Vagina (tissue), 2 donors: ENCODE data around the gene CHRNA4.

ENCODE experiments used
- CTCF ChIP-seq, 3 experiments: fragments of 450-650 bp in 2 of 3; fragments of 200-600 bp in 1 of 3; sonication (generic) in 1 of 3; IDR thresholded peaks; one replicate each; pipeline ENCODE4 v1.5.1; 2017 to 2019; ENCODE audit warnings: antibody characterized with exemption in 3 of 3, mild to moderate bottlenecking in 2 of 3, moderate library complexity in 2 of 3
- POLR2A ChIP-seq, 2 donors: fragments of 450-650 bp; IDR thresholded peaks; one replicate each; pipeline ENCODE4 v1.6.1; 2017; ENCODE audit warnings: antibody characterized with exemption in 2 of 2, mild to moderate bottlenecking in 2 of 2, moderate library complexity in 2 of 2
- POLR2AphosphoS5 ChIP-seq, 2 donors: sonication (generic); formaldehyde crosslinking; IDR thresholded peaks; one replicate each; pipeline ENCODE4 v1.9.0; 2017; ENCODE audit warnings: antibody characterized with exemption in 2 of 2, mild to moderate bottlenecking in 2 of 2, low read depth in 1 of 2; ENCODE audit not compliant: insufficient read depth in 1 of 2

- no peak for TF ChIP-seq POLR2AphosphoS5 (IDR thresholded peaks at IDR 0.05; ENCODE audit: insufficient read depth in 1 of 2, low read depth in 1 of 2)
- no peak for TF ChIP-seq CTCF (IDR thresholded peaks at IDR 0.05)
- no peak for TF ChIP-seq POLR2A (IDR thresholded peaks at IDR 0.05)
These were observed 47.5 kb upstream of the CHRNA4 start for GRCh38 chr20:63408684-63409046.
